ENCODE data around the gene TOMM20.
A peak's percentile ranks its signal among the peaks of the same experiment; 100 is the strongest.

Gene TOMM20

GRCh38 chr1:235127732-235128455 is 743 bp downstream of the TOMM20 start:
- peak overlapping the region; percentile 98 for H3K27ac Mint-ChIP-seq
- H3K36me3 Mint-ChIP-seq, result peaks cover 43% of the 10 kb centered on the region
- H3K4me3 Mint-ChIP-seq, result peak overlapping the region; percentile 99
- DNase-seq, result no peak
- H3K9me3 Mint-ChIP-seq, result no peaks in the 10 kb centered on the region
- H3K4me1 Mint-ChIP-seq, result peaks cover 52% of the 10 kb centered on the region
- CTCF ChIA-PET, result interaction anchor here (0.6 to 2.0 kb wide), 3 partner anchors 44 to 377 kb away, joined by 3 to 8 read pairs (median 4); partner anchors contain the start of gene B3GALNT2
- no peaks in the 10 kb centered on the region for H3K27me3 Mint-ChIP-seq

GRCh38 chr1:235127203-235127602 is 1.4 kb downstream of the TOMM20 start:
- peaks cover 58% of the 10 kb centered on the region for H3K4me1 Mint-ChIP-seq

GRCh38 chr1:235124665-235125064 is 4.0 kb downstream of the TOMM20 start:
- no peak overlapping the region for H3K27ac Mint-ChIP-seq
- peaks cover 41% of the 10 kb centered on the region for H3K36me3 Mint-ChIP-seq
- H3K4me3 Mint-ChIP-seq, result no peak overlapping the region
- CTCF ChIA-PET, result interaction anchor here (1.0 kb wide), 1 partner anchor 292 kb away, joined by 4 read pairs; no protein-coding TSS in a partner anchor
- H3K9me3 Mint-ChIP-seq, result no peaks in the 10 kb centered on the region
- no peaks in the 10 kb centered on the region for H3K27me3 Mint-ChIP-seq
- peaks cover 59% of the 10 kb centered on the region for H3K4me1 Mint-ChIP-seq
- no peak for DNase-seq

More at GRCh38 chr1:235127203-235127602, 1.4 kb downstream of the TOMM20 start:
- Mint-ChIP-seq H3K36me3 (peaks cover 42% of the 10 kb centered on the region), H3K27me3 (no peaks in the 10 kb centered on the region), H3K27ac (peak overlapping the region; percentile 98), H3K9me3 (no peaks in the 10 kb centered on the region), H3K4me3 (peak overlapping the region; percentile 99)
- no peak for DNase-seq
- CTCF ChIA-PET, result interaction anchor here (0.9 to 2.0 kb wide), 3 partner anchors 23 to 290 kb away, joined by 4 to 8 read pairs (median 4); no protein-coding TSS in a partner anchor

GRCh38 chr1:235124111-235124510 is 4.5 kb downstream of the TOMM20 start:
- no peak for DNase-seq
- Mint-ChIP-seq H3K36me3 (peaks cover 46% of the 10 kb centered on the region), H3K9me3 (no peaks in the 10 kb centered on the region), H3K4me1 (peaks cover 57% of the 10 kb centered on the region), H3K27ac (peak overlapping the region; percentile 72), H3K27me3 (no peaks in the 10 kb centered on the region), H3K4me3 (no peak overlapping the region)
- CTCF ChIA-PET, result interaction anchor here (1.5 kb wide), 1 partner anchor 293 kb away, joined by 3 read pairs; no protein-coding TSS in a partner anchor

GRCh38 chr1:235122348-235122747 is 6.3 kb downstream of the TOMM20 start:
- Mint-ChIP-seq H3K27ac (no peak overlapping the region), H3K9me3 (no peaks in the 10 kb centered on the region), H3K36me3 (peaks cover 56% of the 10 kb centered on the region), H3K4me3 (no peak overlapping the region), H3K4me1 (peaks cover 47% of the 10 kb centered on the region), H3K27me3 (no peaks in the 10 kb centered on the region)
- CTCF ChIA-PET, result interaction anchor here (1.0 to 1.5 kb wide), 4 partner anchors 15 to 382 kb away, joined by 3 to 5 read pairs (median 4); no protein-coding TSS in a partner anchor
- no peak for DNase-seq

- Mint-ChIP-seq H3K27me3 (no peaks in the 10 kb centered on the region), H3K27ac (no peak overlapping the region), H3K36me3 (peaks cover 63% of the 10 kb centered on the region), H3K4me3 (no peak overlapping the region), H3K4me1 (no peaks in the 10 kb centered on the region), H3K9me3 (no peaks in the 10 kb centered on the region)
- DNase-seq, result no peak
- CTCF ChIA-PET, result interaction anchor here (0.6 kb wide), 1 partner anchor 218 kb away, joined by 3 read pairs; no protein-coding TSS in a partner anchor
Measured at GRCh38 chr1:235113183-235113917, 15.3 kb downstream of the TOMM20 start.

GRCh38 chr1:235112297-235113182 is 16.1 kb downstream of the TOMM20 start:
- CTCF ChIA-PET, result interaction anchor here (0.6 kb wide), 1 partner anchor 219 kb away, joined by 3 read pairs; no protein-coding TSS in a partner anchor
- H3K9me3 Mint-ChIP-seq, result no peaks in the 10 kb centered on the region
- peak; percentile 7 for DNase-seq
- no peaks in the 10 kb centered on the region for H3K27me3 Mint-ChIP-seq
- H3K36me3 Mint-ChIP-seq, result peaks cover 56% of the 10 kb centered on the region
- no peak overlapping the region for H3K27ac Mint-ChIP-seq
- no peaks in the 10 kb centered on the region for H3K4me1 Mint-ChIP-seq
- H3K4me3 Mint-ChIP-seq, result no peak overlapping the region

GRCh38 chr1:235111107-235111506 is 17.5 kb downstream of the TOMM20 start:
- Mint-ChIP-seq H3K4me3 (no peak overlapping the region), H3K36me3 (peaks cover 61% of the 10 kb centered on the region), H3K9me3 (no peaks in the 10 kb centered on the region), H3K4me1 (peaks cover 3% of the 10 kb centered on the region), H3K27me3 (no peaks in the 10 kb centered on the region), H3K27ac (no peak overlapping the region)
- DNase-seq, result no peak
- CTCF ChIA-PET, result no interaction called here

- Mint-ChIP-seq H3K9me3 (no peaks in the 10 kb centered on the region), H3K36me3 (peaks cover 48% of the 10 kb centered on the region)
- CTCF ChIA-PET, result interaction anchor here (1.4 to 2.4 kb wide), 2 partner anchors 15 to 622 kb away, joined by 3 to 7 read pairs; no protein-coding TSS in a partner anchor
Measured at GRCh38 chr1:235108876-235109275, 19.8 kb downstream of the TOMM20 start.

GRCh38 chr1:235108185-235108593 is 20.4 kb downstream of the TOMM20 start:
- CTCF ChIA-PET, result interaction anchor here (0.6 to 2.4 kb wide), 3 partner anchors 13 to 307 kb away, joined by 3 to 7 read pairs (median 3); no protein-coding TSS in a partner anchor
- Mint-ChIP-seq H3K36me3 (peaks cover 42% of the 10 kb centered on the region), H3K9me3 (no peaks in the 10 kb centered on the region)

More at GRCh38 chr1:235108876-235109275, 19.8 kb downstream of the TOMM20 start:
- H3K4me3 Mint-ChIP-seq, result no peak overlapping the region
- peaks cover 21% of the 10 kb centered on the region for H3K4me1 Mint-ChIP-seq
- no peak overlapping the region for H3K27ac Mint-ChIP-seq
- no peaks in the 10 kb centered on the region for H3K27me3 Mint-ChIP-seq
- no peak for DNase-seq

GRCh38 chr1:235107368-235108184 is 21.1 kb downstream of the TOMM20 start:
- Mint-ChIP-seq H3K27me3 (no peaks in the 10 kb centered on the region), H3K27ac (peak overlapping the region; percentile 35), H3K4me3 (no peak overlapping the region), H3K4me1 (peaks cover 31% of the 10 kb centered on the region), H3K36me3 (peaks cover 36% of the 10 kb centered on the region), H3K9me3 (no peaks in the 10 kb centered on the region)
- CTCF ChIA-PET, result interaction anchor here (0.6 to 3.7 kb wide), 6 partner anchors 13 to 309 kb away, joined by 3 to 24 read pairs (median 4); no protein-coding TSS in a partner anchor
- peak; percentile 11 for DNase-seq

More at GRCh38 chr1:235108185-235108593, 20.4 kb downstream of the TOMM20 start:
- DNase-seq, result peak; percentile 2
- Mint-ChIP-seq H3K27me3 (no peaks in the 10 kb centered on the region), H3K4me3 (no peak overlapping the region), H3K4me1 (peaks cover 25% of the 10 kb centered on the region), H3K27ac (no peak overlapping the region)

GRCh38 chr1:235106457-235106856 is 22.2 kb downstream of the TOMM20 start:
- H3K27me3 Mint-ChIP-seq, result peaks cover 6% of the 10 kb centered on the region
- DNase-seq, result no peak
- no peak overlapping the region for H3K27ac Mint-ChIP-seq
- H3K9me3 Mint-ChIP-seq, result no peaks in the 10 kb centered on the region
- CTCF ChIA-PET, result interaction anchor here (0.7 to 3.7 kb wide), 5 partner anchors 13 to 310 kb away, joined by 3 to 24 read pairs (median 5); no protein-coding TSS in a partner anchor
- peaks cover 33% of the 10 kb centered on the region for H3K36me3 Mint-ChIP-seq
- H3K4me1 Mint-ChIP-seq, result peaks cover 42% of the 10 kb centered on the region
- no peak overlapping the region for H3K4me3 Mint-ChIP-seq

Measured in activated naive CD4-positive, alpha-beta T cell treated with anti-CD3 and anti-CD28 coated beads, Interleukin-2, amount 10 ng/mL, durations not matched to agents 7 days and 5 days (primary cell).